Thoracic aorta (tissue), 2 donors: ENCODE results near the gene IL36RN. TPM values are rescaled to one million over a fixed set of nuclear protein-coding genes. Genes with fewer than 3 reads are reported as not detected.
"Not testable (repeated sequence)": the region's sequence is repeated elsewhere in the genome, so short reads cannot be mapped to it uniquely, and the experiment has no call there.

Experiments used
- ATAC-seq: fragments of 150-250 bp; one replicate; pipeline ENCODE4 v1.8.0; 2017; ENCODE audit warnings: low read depth; ENCODE audit not compliant: insufficient number of reproducible peaks, low FRiP score
- DNase-seq: peaks from one replicate; pipeline ENCODE4 v3.0.0-alpha.2; 2020; ENCODE audit warnings: low spot score
- H3K27ac ChIP-seq, 2 donors: fragments of 200-600 bp; sonication (generic); 1 replicate in 1 of 2; 2 replicates in 1 of 2; pipeline ENCODE4 v1.5.1; 2016; ENCODE audit warnings: mild to moderate bottlenecking in 2 of 2, moderate library complexity in 2 of 2
- H3K27me3 ChIP-seq: fragments of 200-600 bp; sonication (generic); replicated peaks from 2 replicates; pipeline ENCODE4 v1.6.0; 2016; ENCODE audit warnings: mild to moderate bottlenecking; ENCODE audit not compliant: insufficient read depth
- H3K36me3 ChIP-seq: fragments of 200-600 bp; sonication (generic); one replicate; pipeline ENCODE4 v1.5.1; 2016
- H3K4me1 ChIP-seq, 2 donors: fragments of 200-600 bp; sonication (generic); 1 replicate in 1 of 2; 2 replicates in 1 of 2; pipeline versions ENCODE4 v1.5.1 to v1.6.0; 2016; ENCODE audit warnings: low read depth in 2 of 2, mild to moderate bottlenecking in 1 of 2; ENCODE audit not compliant: control insufficient read depth in 1 of 2
- H3K4me3 ChIP-seq: fragments of 200-600 bp; sonication (generic); 2 replicates; pipeline ENCODE4 v1.5.1; 2016; ENCODE audit warnings: mild to moderate bottlenecking
- H3K9me3 ChIP-seq: fragments of 200-600 bp; sonication (generic); 2 replicates; pipeline ENCODE4 v1.5.1; 2016
- CTCF ChIP-seq: fragments of 200-600 bp; sonication (generic); IDR thresholded peaks from one replicate; pipeline ENCODE4 v1.5.1; 2019; ENCODE audit warnings: antibody characterized with exemption
- total RNA-seq, 2 donors: library from RNA; depleted of rRNA; stranded (reverse); fragments of >200 nt; gene quantifications; one replicate each; pipeline versions ENCODE4 v1.1.0 to v1.2.3, GENCODE V29; 2016

The IL36RN gene
- total RNA-seq, 2 donors from 2014 or later, result not detected

DNA sequence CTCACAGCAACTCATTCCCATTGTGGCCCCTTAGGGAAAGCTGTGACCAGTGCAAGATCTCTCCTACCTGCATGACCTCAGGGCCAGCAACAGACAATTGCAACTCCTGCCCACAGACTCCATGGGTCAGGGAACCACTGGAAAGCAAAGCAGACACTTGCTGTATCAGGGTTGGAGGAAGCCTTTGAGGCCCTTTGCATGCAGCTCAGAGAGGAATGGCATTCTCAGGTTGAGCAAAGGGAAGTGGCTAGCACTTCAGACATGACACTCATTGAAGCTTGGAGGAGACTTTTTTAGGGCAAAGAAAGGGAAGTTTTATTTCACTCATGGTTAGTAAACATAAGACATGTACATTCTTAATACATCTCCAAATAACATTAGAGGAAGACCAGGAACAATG lies 30.9 kb downstream of the IL36RN start:
- H3K27me3 ChIP-seq, result no peaks in the 10 kb centered on the region
- no peak overlapping the region for H3K27ac ChIP-seq
- H3K36me3 ChIP-seq, result no peaks in the 10 kb centered on the region
- DNase-seq, result no peak
- H3K9me3 ChIP-seq, result no peaks in the 10 kb centered on the region
- TF ChIP-seq CTCF, result no peak
- H3K4me3 ChIP-seq, result no peak overlapping the region
- no peak for ATAC-seq
- no peaks in the 10 kb centered on the region for H3K4me1 ChIP-seq

GRCh38 chr2:113091231-113091896 lies 32.4 kb downstream of the IL36RN start:
- Histone ChIP-seq H3K27ac (no peak overlapping the region), H3K9me3 (peaks cover 3% of the 10 kb centered on the region), H3K36me3 (no peaks in the 10 kb centered on the region), H3K4me1 (no peaks in the 10 kb centered on the region), H3K4me3 (no peak overlapping the region), H3K27me3 (no peaks in the 10 kb centered on the region)
- no peak for TF ChIP-seq CTCF
- no peak for DNase-seq
- ATAC-seq, result no peak

DNA sequence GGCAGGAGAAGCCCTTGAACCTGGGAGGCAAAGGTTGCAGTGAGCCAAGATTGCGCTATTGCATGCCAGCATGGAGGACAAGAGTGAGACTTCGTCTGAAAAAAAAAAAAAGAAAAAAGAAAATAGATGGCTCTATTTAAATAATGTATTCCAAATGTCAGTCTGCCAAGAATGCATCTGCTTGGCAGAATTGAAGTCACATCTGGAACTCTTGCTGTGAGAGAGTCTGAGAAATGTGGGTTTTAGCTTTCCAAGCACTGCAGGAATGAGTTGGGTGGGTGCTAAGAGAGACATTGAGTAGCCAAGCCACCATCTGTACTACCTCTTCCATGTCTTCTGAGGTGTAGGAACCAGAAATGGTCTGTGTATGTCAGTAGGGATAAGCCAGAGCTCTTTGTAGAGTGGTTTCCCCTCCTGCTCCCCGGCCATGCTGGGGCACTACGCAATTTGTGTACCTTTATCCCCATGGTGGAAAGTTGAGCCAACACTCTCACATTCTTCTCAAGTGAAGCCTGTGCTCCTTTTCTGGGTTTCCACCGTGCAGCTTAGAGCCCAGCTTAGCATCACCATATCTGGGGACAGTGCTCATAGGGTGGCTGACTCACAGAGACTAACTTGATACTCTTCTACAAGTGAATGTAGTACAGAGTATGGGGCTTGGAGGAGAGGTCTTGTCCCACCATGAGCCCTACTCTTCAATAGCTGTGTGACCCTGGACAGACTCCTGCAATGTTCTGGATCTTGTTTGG lies 34.0 kb downstream of the IL36RN start:
- TF ChIP-seq CTCF, result no peak
- no peaks in the 10 kb centered on the region for H3K27me3 ChIP-seq
- H3K27ac ChIP-seq, result no peak overlapping the region

GRCh38 chr2:113093613-113093977 lies 34.6 kb downstream of the IL36RN start:
- Histone ChIP-seq H3K9me3 (peaks cover 3% of the 10 kb centered on the region), H3K4me1 (no peaks in the 10 kb centered on the region), H3K27me3 (no peaks in the 10 kb centered on the region), H3K27ac (no peak overlapping the region), H3K4me3 (no peak overlapping the region), H3K36me3 (no peaks in the 10 kb centered on the region)
- no peak for DNase-seq
- ATAC-seq, result no peak
- no peak for TF ChIP-seq CTCF

More for the DNA sequence above, 34.0 kb downstream of the IL36RN start:
- DNase-seq (no peak), ATAC-seq (no peak)
- Histone ChIP-seq H3K9me3 (peaks cover 3% of the 10 kb centered on the region), H3K4me1 (no peaks in the 10 kb centered on the region), H3K4me3 (no peak overlapping the region), H3K36me3 (no peaks in the 10 kb centered on the region)

- DNase-seq, H3K36me3 ChIP-seq, H3K4me3 ChIP-seq, H3K9me3 ChIP-seq, ATAC-seq, H3K27ac ChIP-seq, H3K27me3 ChIP-seq, H3K4me1 ChIP-seq: not testable (repeated sequence)
These were observed 37.3 kb downstream of the IL36RN start for GRCh38 chr2:113096306-113096705.

GRCh38 chr2:113096842-113097618 lies 38.0 kb downstream of the IL36RN start:
- not testable (repeated sequence) for ATAC-seq, H3K27ac ChIP-seq, H3K9me3 ChIP-seq

More at GRCh38 chr2:113096842-113097618, 38.0 kb downstream of the IL36RN start:
- H3K4me1 ChIP-seq, H3K4me3 ChIP-seq, H3K36me3 ChIP-seq, DNase-seq, H3K27me3 ChIP-seq: not testable (repeated sequence)
